HepG2 (cell line): ENCODE results near the gene CARD16. TPM values are rescaled to one million over a fixed set of nuclear protein-coding genes. Genes with fewer than 3 reads are reported as not detected.

Experiments
- ATAC-seq: fragments of 200-7000 bp; cut with Tn5 transposase; 3 replicates; pipeline ENCODE4 v1.9.1; 2020; ENCODE audit warnings: mild to moderate bottlenecking, moderate library complexity
- BruUV-seq: library from RNA; stranded (reverse); fragments of 400-500 nt; replicated peaks from 2 replicates; lab custom pipeline; 2021; lab: Mats Ljungman, UMichigan
- CTCF ChIA-PET: fragments of 300-600 bp; formaldehyde crosslinking; extraction: SDS; loops from one replicate; lab custom pipeline; 2021; ENCODE audit warnings: low total read pairs, inconsistent platforms, low intra/inter-chr PET ratio; lab: Yijun Ruan, JAX
- POLR2A ChIA-PET: fragments of 350-600 bp; sonication (Branson Sonifier 250); formaldehyde crosslinking; loops from one replicate; lab custom pipeline; 2020; ENCODE audit warnings: antibody characterized with exemption, inconsistent platforms; lab: Yijun Ruan, JAX
- DNase-seq: peaks from one replicate; pipeline ENCODE4 v3.0.0-alpha.2; 2015; ENCODE audit warnings: low spot score
- FAIRE-seq: peaks from 3 replicates; lab custom pipeline; 2011; peaks lifted over from hg19 to GRCh38; lab: Jason Lieb, UNC
- H2AFZ ChIP-seq: one replicate; pipeline ENCODE4 v1.6.1; 2011; ENCODE audit warnings: low read length, inconsistent platforms
- H3K27ac ChIP-seq: fragments of 300-600 bp; 3 replicates; pipeline ENCODE4 v1.8.0; 2011; ENCODE audit warnings: mixed run types, mild to moderate bottlenecking, mixed read lengths, low read length, inconsistent platforms; ENCODE audit not compliant: insufficient read depth; ENCODE audit errors: extremely low read length
- H3K27me3 ChIP-seq, 2 experiments: fragments of 200-600 bp in 1 of 2; 2 replicates in 1 of 2; 3 replicates in 1 of 2; pipeline versions ENCODE4 v1.6.0 to v1.8.0; 2011; ENCODE audit warnings: low read length in 2 of 2, mild to moderate bottlenecking in 2 of 2, moderate library complexity in 2 of 2, inconsistent platforms in 1 of 2; ENCODE audit not compliant: insufficient read depth in 2 of 2, control insufficient read depth in 1 of 2
- H3K36me3 ChIP-seq, 2 experiments: fragments of 200-600 bp in 1 of 2; replicated peaks in 1 of 2; 2 replicates in 1 of 2; 3 replicates in 1 of 2; pipeline versions ENCODE4 v1.5.1 to v1.8.0; 2011; ENCODE audit warnings: low read length in 2 of 2, inconsistent platforms in 1 of 2; ENCODE audit not compliant: insufficient read depth in 2 of 2, control insufficient read depth in 1 of 2
- H3K4me1 ChIP-seq: 2 replicates; pipeline ENCODE4 v1.5.1; 2012; ENCODE audit warnings: low read length, inconsistent platforms; ENCODE audit not compliant: insufficient read depth
- H3K4me2 ChIP-seq: 2 replicates; pipeline ENCODE4 v1.6.0; 2011; ENCODE audit warnings: low read depth, low read length, inconsistent platforms
- H3K4me3 ChIP-seq, 3 experiments: fragments of 200-600 bp in 1 of 3; sonication (generic), shearing (Covaris generic) in 1 of 3; replicated peaks in 1 of 3; 2 replicates each; pipeline ENCODE4 v1.5.1; 2011 to 2016; ENCODE audit warnings: low read length in 3 of 3, inconsistent platforms in 2 of 3, low read depth in 2 of 3, mild to moderate bottlenecking in 2 of 3, control low read depth in 1 of 3, mixed read lengths in 1 of 3; ENCODE audit not compliant: insufficient read depth in 1 of 3
- H3K79me2 ChIP-seq: one replicate; pipeline ENCODE4 v1.6.1; 2011; ENCODE audit warnings: low read length, inconsistent platforms; ENCODE audit not compliant: insufficient read depth
- H3K9ac ChIP-seq: 2 replicates; pipeline ENCODE4 v1.6.0; 2011; ENCODE audit warnings: mild to moderate bottlenecking, low read depth, low read length, inconsistent platforms; ENCODE audit not compliant: insufficient read depth
- H3K9me3 ChIP-seq: 2 replicates; pipeline ENCODE4 v1.5.1; 2012; ENCODE audit warnings: mild to moderate bottlenecking, low read length
- H4K20me1 ChIP-seq: 2 replicates; pipeline ENCODE4 v1.6.0; 2011; ENCODE audit warnings: inconsistent platforms, mild to moderate bottlenecking, low read length, moderate library complexity; ENCODE audit not compliant: insufficient read depth
- AHR ChIP-seq: IDR thresholded peaks from 2 replicates; pipeline ENCODE4 v1.6.1; 2018; ENCODE audit warnings: missing genetic modification reagents, missing compliant biosample characterization
- ARNTL ChIP-seq: sonication (generic); formaldehyde crosslinking; IDR thresholded peaks from 2 replicates; pipeline ENCODE4 v1.4.0; 2020; ENCODE audit warnings: mild to moderate bottlenecking, missing genetic modification reagents
- ATF7 ChIP-seq, 2 experiments: fragments of 450-650 bp in 1 of 2; sonication (generic) in 1 of 2; formaldehyde crosslinking in 1 of 2; IDR thresholded peaks; 2 replicates each; pipeline versions ENCODE4 v1.4.0 to v1.6.1; 2016 to 2020; ENCODE audit warnings: antibody characterized with exemption in 1 of 2, mild to moderate bottlenecking in 1 of 2, missing genetic modification reagents in 1 of 2
- ATRX ChIP-seq: sonication (generic); formaldehyde crosslinking; IDR thresholded peaks from 2 replicates; pipeline ENCODE4 v1.4.0; 2020; ENCODE audit warnings: missing genetic modification reagents, borderline replicate concordance
- CHD4 ChIP-seq: fragments of 200-600 bp; sonication (generic); IDR thresholded peaks from 2 replicates; pipeline ENCODE4 v1.7.0; 2017; ENCODE audit warnings: mild to moderate bottlenecking, low read length, borderline replicate concordance
- CREB1 ChIP-seq, 2 experiments: fragments of 450-650 bp in 1 of 2; IDR thresholded peaks; 2 replicates each; pipeline ENCODE4 v1.6.1; 2016 to 2017; ENCODE audit warnings: control low read depth in 1 of 2, mild to moderate bottlenecking in 1 of 2, missing compliant biosample characterization in 1 of 2, missing genetic modification characterization in 1 of 2
- GABPA ChIP-seq, 2 experiments: IDR thresholded peaks; 2 replicates each; pipeline ENCODE4 v1.6.1; 2011 to 2016; ENCODE audit warnings: low read depth in 2 of 2, low read length in 1 of 2, missing biosample characterization in 1 of 2, missing genetic modification characterization in 1 of 2
- KDM1A ChIP-seq: IDR thresholded peaks from 2 replicates; pipeline ENCODE4 v1.6.1; 2016; ENCODE audit warnings: missing compliant biosample characterization
- KDM5A ChIP-seq: fragments of 200-600 bp; sonication (generic); IDR thresholded peaks from 2 replicates; pipeline ENCODE4 v1.7.0; 2018; ENCODE audit warnings: antibody characterized with exemption, mild to moderate bottlenecking, low read length, borderline replicate concordance
- KDM6A ChIP-seq: IDR thresholded peaks from 2 replicates; pipeline ENCODE4 v1.6.1; 2016; ENCODE audit warnings: low read depth
- NR1H2 ChIP-seq: sonication (generic); formaldehyde crosslinking; IDR thresholded peaks from 2 replicates; pipeline ENCODE4 v1.8.1; 2022; ENCODE audit warnings: low read depth, missing genetic modification reagents, borderline replicate concordance
- PRDM4 ChIP-seq: sonication (generic); formaldehyde crosslinking; IDR thresholded peaks from 2 replicates; pipeline ENCODE4 v1.9.0; 2021; ENCODE audit warnings: missing genetic modification reagents, borderline replicate concordance
- SATB2 ChIP-seq: sonication (generic); formaldehyde crosslinking; IDR thresholded peaks from 2 replicates; pipeline ENCODE4 v1.5.0; 2020; ENCODE audit warnings: missing genetic modification reagents
- SKIL ChIP-seq: sonication (generic); formaldehyde crosslinking; IDR thresholded peaks from 2 replicates; pipeline ENCODE4 v1.8.0; 2022; ENCODE audit warnings: missing genetic modification reagents, mild to moderate bottlenecking, moderate library complexity, borderline replicate concordance
- SOX5 ChIP-seq: IDR thresholded peaks from 2 replicates; pipeline ENCODE4 v1.6.1; 2016; ENCODE audit warnings: borderline replicate concordance
- U2AF1 ChIP-seq: fragments of 200-400 bp; formaldehyde crosslinking; optimal IDR thresholded peaks from 2 replicates; pipeline ENCODE3; 2017; ENCODE audit warnings: mild to moderate bottlenecking, low read depth, low read length
- XRCC5 ChIP-seq: fragments of 200-400 bp; formaldehyde crosslinking; optimal IDR thresholded peaks from 2 replicates; pipeline ENCODE3; 2017; ENCODE audit warnings: mild to moderate bottlenecking, low read length
- ZNF12 ChIP-seq: sonication (generic); formaldehyde crosslinking; IDR thresholded peaks from 2 replicates; pipeline ENCODE4 v1.5.0; 2020; ENCODE audit warnings: missing genetic modification reagents
- ZNF235 ChIP-seq: sonication (generic); formaldehyde crosslinking; IDR thresholded peaks from 2 replicates; pipeline ENCODE4 v1.8.1; 2023; ENCODE audit warnings: mild to moderate bottlenecking, missing genetic modification reagents, borderline replicate concordance
- ZNF333 ChIP-seq: sonication (generic); formaldehyde crosslinking; IDR thresholded peaks from 2 replicates; pipeline ENCODE4 v1.4.0; 2020; ENCODE audit warnings: mild to moderate bottlenecking, missing genetic modification reagents, borderline replicate concordance
- ZNF773 ChIP-seq: sonication (generic); formaldehyde crosslinking; IDR thresholded peaks from 2 replicates; pipeline ENCODE4 v1.4.0; 2020; ENCODE audit warnings: missing genetic modification reagents, borderline replicate concordance
- ZNF83 ChIP-seq: sonication (generic); formaldehyde crosslinking; IDR thresholded peaks from 2 replicates; pipeline ENCODE4 v1.4.0; 2020; ENCODE audit warnings: missing genetic modification reagents, mild to moderate bottlenecking, borderline replicate concordance
- in situ Hi-C: cut with HindIII; loops from 2 replicates; pipeline ENCODE4 v1.10.0; 2017; ENCODE audit warnings: low pct_unique_long_range_greater_than_20kb; ENCODE audit not compliant: extremely low pct_ligation_motif_present
- intact Hi-C: fragments of 100-400 bp; cut with micrococcal nuclease; formaldehyde crosslinking; loops from one replicate; pipeline ENCODE4 v1.10.0; 2022; ENCODE audit not compliant: unreplicated experiment
- polyA plus RNA-seq, 8 experiments: library from polyadenylated mRNA; depleted of rRNA in 3 of 8; stranded (reverse) in 7 of 8; unstranded in 1 of 8; fragments of >200 nt; fragmentation: Illumina TruSeq in 4 of 8; extraction: Trizol in 4 of 8; gene quantifications; 2 replicates each; pipeline versions ENCODE4 v1.2.1 to v1.2.3, GENCODE V29; 2011 to 2016; ENCODE audit warnings: low read depth in 4 of 8, missing spikeins in 1 of 8, mixed read lengths in 1 of 8; ENCODE audit not compliant: insufficient read depth in 1 of 8
- total RNA-seq, 5 experiments: library from RNA; depleted of rRNA; stranded (reverse); fragments of >200 nt; fragmentation: Illumina TruSeq; extraction: Trizol; gene quantifications; 2 replicates each; pipeline ENCODE4 v1.2.3, GENCODE V29; 2016; ENCODE audit warnings: low read depth in 1 of 5

CARD16 gene
- total and polyA plus RNA-seq, 2 of the 13 experiments (the other 11 are each of a cell fraction or from before 2014, with no cell fraction given), result 0.34 TPM; not detected in 1

- TF ChIP-seq XRCC5, result no peak
- no peak for TF ChIP-seq CHD4
- no peak for TF ChIP-seq AHR
- no peak for TF ChIP-seq CREB1 (IDR thresholded peaks at IDR 0.05)
- TF ChIP-seq CREB1 (CRISPR knock-in tag; IDR thresholded peaks at IDR 0.05), result no peak
- no peak for TF ChIP-seq SOX5 (CRISPR knock-in tag)
- TF ChIP-seq KDM1A (CRISPR knock-in tag), result no peak
- TF ChIP-seq, all 625 proteins: peak for 0
These were observed 20.7 kb downstream of the CARD16 start (continued) for GRCh38 chr11:105024394-105024793.

- no peak within 1 kb of the TSS for H3K27ac ChIP-seq
- in situ Hi-C loops (no loop called here), intact Hi-C loops (no loop called here)
- no peaks in the 10 kb centered on the region for H3K27me3 ChIP-seq
- H3K9ac ChIP-seq, result no peak within 1 kb of the TSS
- no peaks in the 10 kb centered on the region for H3K9me3 ChIP-seq
- H3K79me2 ChIP-seq, result no peaks in the 10 kb centered on the region
- no peak within 1 kb of the TSS for H3K4me3 ChIP-seq
- ChIA-PET POLR2A (no interaction called here), CTCF (no interaction called here)
- no peak within 1 kb of the TSS for H3K4me2 ChIP-seq
- ATAC-seq, result no peak
- H2AFZ ChIP-seq, result no peak within 1 kb of the TSS
- no peaks in the 10 kb centered on the region for H4K20me1 ChIP-seq
- no peak for FAIRE-seq
- no TSS peak for BruUV-seq
- no peak for DNase-seq
- H3K36me3 ChIP-seq, result no peaks in the 10 kb centered on the region
- H3K4me1 ChIP-seq, result no peaks in the 10 kb centered on the region
- no peak for TF ChIP-seq ZNF83
- no peak for TF ChIP-seq SATB2 (CRISPR knock-in tag)
- TF ChIP-seq U2AF1, result no peak
- no peak for TF ChIP-seq ZNF773 (CRISPR knock-in tag)
- TF ChIP-seq GABPA (IDR thresholded peaks at IDR 0.05; ENCODE audit: low read depth, low read length), result no peak
- no peak for TF ChIP-seq GABPA (CRISPR knock-in tag; IDR thresholded peaks at IDR 0.05; ENCODE audit: low read depth)
- TF ChIP-seq SKIL (CRISPR knock-in tag), result no peak
- TF ChIP-seq ZNF12 (CRISPR knock-in tag), result no peak
- no peak for TF ChIP-seq NR1H2 (CRISPR knock-in tag)
- TF ChIP-seq ATF7 (IDR thresholded peaks at IDR 0.05), result no peak
- no peak for TF ChIP-seq ATF7 (CRISPR knock-in tag; IDR thresholded peaks at IDR 0.05)
- TF ChIP-seq ZNF235, result no peak
- TF ChIP-seq ARNTL, result no peak
- TF ChIP-seq KDM5A, result no peak
- TF ChIP-seq KDM6A (CRISPR knock-in tag), result no peak
- no peak for TF ChIP-seq ZNF333
- no peak for TF ChIP-seq ATRX
- TF ChIP-seq PRDM4 (CRISPR knock-in tag), result no peak
These were observed 22.1 kb downstream of the CARD16 start, which contains the start of gene CASP5 for GRCh38 chr11:105023003-105023402. Gene CASP5 (minus strand): TSS chr11:105023168. CDS start chr11:105023136, 32 bp downstream.
